HG02588 (cell line): ENCODE data around the gene ELL.

Experiments
- ATAC-seq: cut with Tn5 transposase; IDR thresholded peaks from one replicate; pipeline ENCODE4 v1.9.1; 2021; ENCODE audit warnings: mild to moderate bottlenecking, moderate library complexity; ENCODE audit not compliant: unreplicated experiment

ELL gene

GRCh38 chr19:18424890-18425514 is 96.9 kb downstream of the ELL start:
- ATAC-seq = no peak

- ATAC-seq = no peak
These were observed 97.6 kb downstream of the ELL start for GRCh38 chr19:18424122-18424889.

- no peak for ATAC-seq
These were observed 98.4 kb downstream of the ELL start for GRCh38 chr19:18423258-18424020.

GRCh38 chr19:18422530-18423191 is 99.2 kb downstream of the ELL start:
- ATAC-seq = no peak

- no peak for ATAC-seq
These were observed 100.4 kb downstream of the ELL start for GRCh38 chr19:18421371-18421959.

GRCh38 chr19:18420930-18421329 is 100.9 kb downstream of the ELL start:
- ATAC-seq = no peak

GRCh38 chr19:18419699-18420460 is 102.0 kb downstream of the ELL start:
- ATAC-seq = no peak

GRCh38 chr19:18419195-18419698 is 102.6 kb downstream of the ELL start, which contains the start of gene SSBP4:
Gene SSBP4, plus strand, starts transcription at chr19:18419398. Its CDS starts 251 bp downstream, at chr19:18419649.
- ATAC-seq = peak; percentile 46

GRCh38 chr19:18418483-18419194 is 103.2 kb downstream of the ELL start:
- no peak for ATAC-seq

GRCh38 chr19:18418029-18418482 is 103.8 kb downstream of the ELL start:
- no peak for ATAC-seq

GRCh38 chr19:18417250-18418028 is 104.4 kb downstream of the ELL start:
- no peak for ATAC-seq

GRCh38 chr19:18416778-18417249 is 105.1 kb downstream of the ELL start:
- no peak for ATAC-seq

- ATAC-seq = no peak
These were observed 106.5 kb downstream of the ELL start for GRCh38 chr19:18415178-18415867.

- ATAC-seq = no peak
These were observed 107.2 kb downstream of the ELL start for GRCh38 chr19:18414504-18415177.

GRCh38 chr19:18412610-18413239 is 109.1 kb downstream of the ELL start:
- no peak for ATAC-seq

- ATAC-seq = no peak
These were observed 113.8 kb downstream of the ELL start for GRCh38 chr19:18408053-18408476.

- no peak for ATAC-seq
These were observed 115.1 kb downstream of the ELL start for GRCh38 chr19:18406749-18407148.
